GM12878 (cell line): ENCODE measurements around the gene ATOSB. TPM values are rescaled to one million over a fixed set of nuclear protein-coding genes. Genes with fewer than 3 reads are reported as not detected.

Experiments
- ATF7 ChIP-seq: fragments of 450-650 bp; IDR thresholded peaks from 2 replicates; pipeline ENCODE4 v1.6.1; 2016; ENCODE audit warnings: low read depth, mild to moderate bottlenecking
- BACH1 ChIP-seq: fragments of 450-650 bp; IDR thresholded peaks from 2 replicates; pipeline ENCODE4 v1.6.1; 2017; ENCODE audit warnings: mild to moderate bottlenecking, borderline replicate concordance
- BRCA1 ChIP-seq: IDR thresholded peaks from 2 replicates; pipeline ENCODE4 v1.6.1; 2011; ENCODE audit warnings: low read depth, low read length, improper control_type of control experiment
- CBFB ChIP-seq: IDR thresholded peaks from 2 replicates; pipeline ENCODE4 v1.6.1; 2016; ENCODE audit warnings: antibody characterized with exemption, low read depth
- CREM ChIP-seq: IDR thresholded peaks from 2 replicates; pipeline ENCODE4 v1.6.1; 2014; ENCODE audit warnings: antibody characterized with exemption, low read depth
- EZH2 ChIP-seq: IDR thresholded peaks from 2 replicates; pipeline ENCODE4 v1.6.1; 2012; ENCODE audit warnings: low read depth, mild to moderate bottlenecking, control low read depth, inconsistent platforms, low read length, borderline replicate concordance; ENCODE audit not compliant: control insufficient read depth
- FOS ChIP-seq: IDR thresholded peaks from 3 replicates; pipeline ENCODE4 v1.6.1; 2011; ENCODE audit warnings: borderline replicate concordance; ENCODE audit not compliant: insufficient read length; ENCODE audit errors: extremely low read depth
- HDAC2 ChIP-seq: fragments of 200-600 bp; sonication (generic); IDR thresholded peaks from 2 replicates; pipeline ENCODE4 v1.6.1; 2017
- JUND ChIP-seq: IDR thresholded peaks from 2 replicates; pipeline ENCODE4 v1.6.1; 2012; ENCODE audit warnings: low read depth, mild to moderate bottlenecking, low read length, improper control_type of control experiment, moderate library complexity
- NBN ChIP-seq: fragments of 450-650 bp; IDR thresholded peaks from 2 replicates; pipeline ENCODE4 v1.6.1; 2016
- NFYB ChIP-seq: IDR thresholded peaks from 2 replicates; pipeline ENCODE4 v1.6.1; 2011; ENCODE audit warnings: low read depth, mild to moderate bottlenecking, low read length, improper control_type of control experiment, moderate library complexity; ENCODE audit not compliant: insufficient read depth
- RBBP5 ChIP-seq: fragments of 200-600 bp; sonication (generic); conservative IDR thresholded peaks from 2 replicates; pipeline ENCODE4 v1.6.1; 2016
- SIN3A ChIP-seq: IDR thresholded peaks from 2 replicates; pipeline ENCODE4 v1.6.1; 2012; ENCODE audit warnings: low read depth, low read length, improper control_type of control experiment
- SIX5 ChIP-seq: IDR thresholded peaks from 2 replicates; pipeline ENCODE4 v1.6.1; 2011; ENCODE audit warnings: mild to moderate bottlenecking, low read depth, low read length, moderate library complexity; ENCODE audit not compliant: severe bottlenecking
- SMAD5 ChIP-seq: IDR thresholded peaks from 2 replicates; pipeline ENCODE4 v1.6.1; 2016; ENCODE audit warnings: antibody characterized with exemption, low read depth
- STAT3 ChIP-seq: IDR thresholded peaks from 2 replicates; pipeline ENCODE4 v1.6.1; 2011; ENCODE audit warnings: low read depth, low read length, improper control_type of control experiment
- WRNIP1 ChIP-seq: IDR thresholded peaks from 2 replicates; pipeline ENCODE4 v1.6.1; 2011; ENCODE audit warnings: low read depth, low read length, improper control_type of control experiment, borderline replicate concordance
- ZBED1 ChIP-seq: IDR thresholded peaks from 2 replicates; pipeline ENCODE4 v1.6.1; 2016; ENCODE audit warnings: borderline replicate concordance
- ZBTB11 ChIP-seq: fragments of 450-650 bp; formaldehyde crosslinking; IDR thresholded peaks from 2 replicates; pipeline ENCODE4 v1.5.0; 2022; ENCODE audit warnings: mild to moderate bottlenecking, missing genetic modification characterization
- ZNF217 ChIP-seq: fragments of 450-650 bp; IDR thresholded peaks from 2 replicates; pipeline ENCODE4 v1.6.1; 2017; ENCODE audit warnings: antibody characterized with exemption, mild to moderate bottlenecking
- ZNF622 ChIP-seq: fragments of 450-650 bp; IDR thresholded peaks from 2 replicates; pipeline ENCODE4 v1.6.1; 2017; ENCODE audit warnings: mild to moderate bottlenecking, inconsistent platforms
- polyA plus RNA-seq, 11 experiments: library from polyadenylated mRNA; depleted of rRNA in 4 of 11; unstranded in 6 of 11; stranded (reverse) in 5 of 11; fragments of >200 nt; fragmentation: Nextera tagmentation in 4 of 11; fragmentation: Illumina TruSeq in 1 of 11; extraction: Ambion mirVana in 4 of 11; extraction: Trizol in 1 of 11; gene quantifications; 1 replicate in 1 of 11; 2 replicates in 10 of 11; pipeline versions ENCODE4 v1.2.1 to v1.2.3, GENCODE V29; 2011 to 2016; ENCODE audit warnings: inconsistent platforms in 2 of 11, missing spikeins in 2 of 11, low read depth in 1 of 11
- total RNA-seq, 4 experiments: library from RNA; depleted of rRNA in 3 of 4; stranded (reverse); fragments of >200 nt in 3 of 4; fragmentation: Illumina TruSeq in 1 of 4; extraction: Trizol in 1 of 4; gene quantifications; 2 replicates each; pipeline versions ENCODE4 v1.2.1 to v1.2.3, GENCODE V29; 2013 to 2021
- TF ChIP-seq, protein P1 (sequence below): IDR thresholded peaks from 2 replicates; pipeline ENCODE4 v1.6.1; 2012; ENCODE audit warnings: low read length, inconsistent platforms
- TF ChIP-seq, protein P2 (sequence below): IDR thresholded peaks from 2 replicates; pipeline ENCODE4 v1.6.1; 2011; ENCODE audit warnings: borderline replicate concordance, low read depth, mild to moderate bottlenecking, moderate library complexity, low read length; ENCODE audit not compliant: insufficient read depth, poor library complexity, severe bottlenecking
- TF ChIP-seq, protein P3 (sequence below): IDR thresholded peaks from 2 replicates; pipeline ENCODE4 v1.6.1; 2011; ENCODE audit warnings: mild to moderate bottlenecking, low read depth, low read length, moderate library complexity; ENCODE audit not compliant: insufficient replicate concordance

Gene ATOSB
- total and polyA plus RNA-seq, 10 of the 15 experiments (the other 5 are each of a cell fraction or from before 2014, with no cell fraction given), result 0.60 to 5.4 (median 2.5) TPM

- TF ChIP-seq, protein P1, sequence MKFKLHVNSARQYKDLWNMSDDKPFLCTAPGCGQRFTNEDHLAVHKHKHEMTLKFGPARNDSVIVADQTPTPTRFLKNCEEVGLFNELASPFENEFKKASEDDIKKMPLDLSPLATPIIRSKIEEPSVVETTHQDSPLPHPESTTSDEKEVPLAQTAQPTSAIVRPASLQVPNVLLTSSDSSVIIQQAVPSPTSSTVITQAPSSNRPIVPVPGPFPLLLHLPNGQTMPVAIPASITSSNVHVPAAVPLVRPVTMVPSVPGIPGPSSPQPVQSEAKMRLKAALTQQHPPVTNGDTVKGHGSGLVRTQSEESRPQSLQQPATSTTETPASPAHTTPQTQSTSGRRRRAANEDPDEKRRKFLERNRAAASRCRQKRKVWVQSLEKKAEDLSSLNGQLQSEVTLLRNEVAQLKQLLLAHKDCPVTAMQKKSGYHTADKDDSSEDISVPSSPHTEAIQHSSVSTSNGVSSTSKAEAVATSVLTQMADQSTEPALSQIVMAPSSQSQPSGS, result no peak
- TF ChIP-seq STAT3, result no peak
- TF ChIP-seq NBN, result peak; percentile 82; the same call in 1 of the 2 replicates
- TF ChIP-seq, protein P2, sequence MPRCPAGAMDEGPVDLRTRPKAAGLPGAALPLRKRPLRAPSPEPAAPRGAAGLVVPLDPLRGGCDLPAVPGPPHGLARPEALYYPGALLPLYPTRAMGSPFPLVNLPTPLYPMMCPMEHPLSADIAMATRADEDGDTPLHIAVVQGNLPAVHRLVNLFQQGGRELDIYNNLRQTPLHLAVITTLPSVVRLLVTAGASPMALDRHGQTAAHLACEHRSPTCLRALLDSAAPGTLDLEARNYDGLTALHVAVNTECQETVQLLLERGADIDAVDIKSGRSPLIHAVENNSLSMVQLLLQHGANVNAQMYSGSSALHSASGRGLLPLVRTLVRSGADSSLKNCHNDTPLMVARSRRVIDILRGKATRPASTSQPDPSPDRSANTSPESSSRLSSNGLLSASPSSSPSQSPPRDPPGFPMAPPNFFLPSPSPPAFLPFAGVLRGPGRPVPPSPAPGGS, result peak; percentile 37
- no peak for TF ChIP-seq ZBED1
- TF ChIP-seq NFYB, result peak; percentile 86
- no peak for TF ChIP-seq WRNIP1
- no peak for TF ChIP-seq CBFB
- TF ChIP-seq SIN3A, result peak; percentile 87
- TF ChIP-seq ATF7, result no peak
- TF ChIP-seq ZNF217, result no peak
- peak; percentile 77 for TF ChIP-seq BACH1
- no peak for TF ChIP-seq EZH2
- TF ChIP-seq FOS, result no peak
- TF ChIP-seq JUND, result no peak
- 0 out of 2 replicates have a peak, but pooled peaks have one; percentile 17 for TF ChIP-seq BRCA1
- TF ChIP-seq HDAC2, result no peak
- TF ChIP-seq ZBTB11 (CRISPR knock-in tag), result peak; percentile 46; the same call in 1 of the 2 replicates
- TF ChIP-seq ZNF622, result no peak
- peak; percentile 80 for TF ChIP-seq SIX5
- TF ChIP-seq, protein P3, sequence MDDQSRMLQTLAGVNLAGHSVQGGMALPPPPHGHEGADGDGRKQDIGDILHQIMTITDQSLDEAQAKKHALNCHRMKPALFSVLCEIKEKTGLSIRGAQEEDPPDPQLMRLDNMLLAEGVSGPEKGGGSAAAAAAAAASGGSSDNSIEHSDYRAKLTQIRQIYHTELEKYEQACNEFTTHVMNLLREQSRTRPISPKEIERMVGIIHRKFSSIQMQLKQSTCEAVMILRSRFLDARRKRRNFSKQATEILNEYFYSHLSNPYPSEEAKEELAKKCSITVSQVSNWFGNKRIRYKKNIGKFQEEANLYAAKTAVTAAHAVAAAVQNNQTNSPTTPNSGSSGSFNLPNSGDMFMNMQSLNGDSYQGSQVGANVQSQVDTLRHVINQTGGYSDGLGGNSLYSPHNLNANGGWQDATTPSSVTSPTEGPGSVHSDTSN, result no peak
- TF ChIP-seq SMAD5, result peak; percentile 76; the same call in 1 of the 2 replicates
- TF ChIP-seq CREM, result peak; percentile 58; the same call in 1 of the 2 replicates
- no peak for TF ChIP-seq RBBP5
These were observed 36.0 kb downstream of the ATOSB start, which contains the start of gene FANCG (continued) for GRCh38 chr9:35079426-35080341.
